ENCODE measurements around the gene DSCAML1. TPM values are rescaled to one million over a fixed set of nuclear protein-coding genes. Genes with fewer than 3 reads are reported as not detected.

Gene DSCAML1
- total RNA-seq, 1 donor from 2014 or later, result 0.02 TPM

GRCh38 chr11:117676501-117676900, 120.5 kb downstream of the DSCAML1 start:
- Mint-ChIP-seq H3K4me3 (no peak overlapping the region), H3K9me3 (no peaks in the 10 kb centered on the region), H3K36me3 (ENCODE audit: low read depth) (no peaks in the 10 kb centered on the region), H3K27ac (no peak overlapping the region), H3K4me1 (no peaks in the 10 kb centered on the region), H3K27me3 (peaks cover 2% of the 10 kb centered on the region)
- no peak for DNase-seq
- intact Hi-C loops (cut with micrococcal nuclease), result no loop called here

- intact Hi-C loops (cut with micrococcal nuclease), result no loop called here
- no peak overlapping the region for H3K4me3 Mint-ChIP-seq
- no peaks in the 10 kb centered on the region for H3K36me3 Mint-ChIP-seq (ENCODE audit: low read depth)
- peaks cover 2% of the 10 kb centered on the region for H3K27me3 Mint-ChIP-seq
- H3K9me3 Mint-ChIP-seq, result no peaks in the 10 kb centered on the region
- DNase-seq, result no peak
- no peaks in the 10 kb centered on the region for H3K4me1 Mint-ChIP-seq
- no peak overlapping the region for H3K27ac Mint-ChIP-seq
Measured at GRCh38 chr11:117673602-117674001, 123.4 kb downstream of the DSCAML1 start.

- intact Hi-C loops (cut with micrococcal nuclease), result no loop called here
- no peaks in the 10 kb centered on the region for H3K4me1 Mint-ChIP-seq
- no peaks in the 10 kb centered on the region for H3K27me3 Mint-ChIP-seq
- H3K36me3 Mint-ChIP-seq (ENCODE audit: low read depth), result no peaks in the 10 kb centered on the region
- H3K9me3 Mint-ChIP-seq, result no peaks in the 10 kb centered on the region
- H3K4me3 Mint-ChIP-seq, result no peak overlapping the region
- no peak overlapping the region for H3K27ac Mint-ChIP-seq
- no peak for DNase-seq
Measured at GRCh38 chr11:117671370-117671769, 125.6 kb downstream of the DSCAML1 start.

GRCh38 chr11:117670924-117671323, 126.1 kb downstream of the DSCAML1 start:
- Mint-ChIP-seq H3K27me3 (no peaks in the 10 kb centered on the region), H3K36me3 (ENCODE audit: low read depth) (no peaks in the 10 kb centered on the region), H3K9me3 (no peaks in the 10 kb centered on the region), H3K4me1 (no peaks in the 10 kb centered on the region), H3K4me3 (no peak overlapping the region), H3K27ac (no peak overlapping the region)
- intact Hi-C loops (cut with micrococcal nuclease), result no loop called here
- DNase-seq, result no peak

- no peaks in the 10 kb centered on the region for H3K27me3 Mint-ChIP-seq
- no peak overlapping the region for H3K4me3 Mint-ChIP-seq
Measured at GRCh38 chr11:117670443-117670842, 126.6 kb downstream of the DSCAML1 start.

GRCh38 chr11:117669616-117670015, 127.4 kb downstream of the DSCAML1 start:
- H3K36me3 Mint-ChIP-seq (ENCODE audit: low read depth), result no peaks in the 10 kb centered on the region
- no peaks in the 10 kb centered on the region for H3K27me3 Mint-ChIP-seq
- intact Hi-C loops (cut with micrococcal nuclease), result no loop called here
- no peak overlapping the region for H3K27ac Mint-ChIP-seq
- no peak overlapping the region for H3K4me3 Mint-ChIP-seq
- no peak for DNase-seq
- H3K4me1 Mint-ChIP-seq, result no peaks in the 10 kb centered on the region
- H3K9me3 Mint-ChIP-seq, result no peaks in the 10 kb centered on the region

More at GRCh38 chr11:117670443-117670842, 126.6 kb downstream of the DSCAML1 start:
- H3K36me3 Mint-ChIP-seq (ENCODE audit: low read depth), result no peaks in the 10 kb centered on the region
- intact Hi-C loops (cut with micrococcal nuclease), result no loop called here
- no peaks in the 10 kb centered on the region for H3K9me3 Mint-ChIP-seq
- no peaks in the 10 kb centered on the region for H3K4me1 Mint-ChIP-seq
- no peak overlapping the region for H3K27ac Mint-ChIP-seq
- DNase-seq, result no peak

- H3K36me3 Mint-ChIP-seq (ENCODE audit: low read depth), result no peaks in the 10 kb centered on the region
- H3K9me3 Mint-ChIP-seq, result no peaks in the 10 kb centered on the region
- intact Hi-C loops (cut with micrococcal nuclease), result no loop called here
- no peaks in the 10 kb centered on the region for H3K27me3 Mint-ChIP-seq
- DNase-seq, result no peak
- H3K27ac Mint-ChIP-seq, result no peak overlapping the region
- H3K4me3 Mint-ChIP-seq, result no peak overlapping the region
- no peaks in the 10 kb centered on the region for H3K4me1 Mint-ChIP-seq
Measured at GRCh38 chr11:117669062-117669461, 128.0 kb downstream of the DSCAML1 start.

GRCh38 chr11:117668321-117668751, 128.7 kb downstream of the DSCAML1 start:
- Mint-ChIP-seq H3K4me3 (no peak overlapping the region), H3K27ac (no peak overlapping the region), H3K9me3 (no peaks in the 10 kb centered on the region), H3K4me1 (no peaks in the 10 kb centered on the region), H3K36me3 (ENCODE audit: low read depth) (no peaks in the 10 kb centered on the region), H3K27me3 (no peaks in the 10 kb centered on the region)
- intact Hi-C loops (cut with micrococcal nuclease), result no loop called here
- no peak for DNase-seq

GRCh38 chr11:117664897-117665296, 132.1 kb downstream of the DSCAML1 start:
- DNase-seq, result no peak
- Mint-ChIP-seq H3K27me3 (peaks cover 1% of the 10 kb centered on the region), H3K36me3 (ENCODE audit: low read depth) (no peaks in the 10 kb centered on the region), H3K4me3 (no peak overlapping the region), H3K27ac (no peak overlapping the region), H3K4me1 (no peaks in the 10 kb centered on the region), H3K9me3 (no peaks in the 10 kb centered on the region)
- intact Hi-C loops (cut with micrococcal nuclease), result no loop called here

GRCh38 chr11:117663821-117664220, 133.2 kb downstream of the DSCAML1 start:
- no peak for DNase-seq
- H3K4me1 Mint-ChIP-seq, result no peaks in the 10 kb centered on the region
- no peak overlapping the region for H3K27ac Mint-ChIP-seq
- H3K4me3 Mint-ChIP-seq, result no peak overlapping the region
- intact Hi-C loops (cut with micrococcal nuclease), result no loop called here
- H3K36me3 Mint-ChIP-seq (ENCODE audit: low read depth), result no peaks in the 10 kb centered on the region
- peaks cover 2% of the 10 kb centered on the region for H3K27me3 Mint-ChIP-seq
- H3K9me3 Mint-ChIP-seq, result no peaks in the 10 kb centered on the region

GRCh38 chr11:117663414-117663813, 133.6 kb downstream of the DSCAML1 start:
- no peaks in the 10 kb centered on the region for H3K4me1 Mint-ChIP-seq
- DNase-seq, result no peak
- no peaks in the 10 kb centered on the region for H3K9me3 Mint-ChIP-seq
- intact Hi-C loops (cut with micrococcal nuclease), result no loop called here
- H3K4me3 Mint-ChIP-seq, result no peak overlapping the region
- H3K27me3 Mint-ChIP-seq, result peaks cover 2% of the 10 kb centered on the region
- no peak overlapping the region for H3K27ac Mint-ChIP-seq
- H3K36me3 Mint-ChIP-seq (ENCODE audit: low read depth), result no peaks in the 10 kb centered on the region

- no peak for DNase-seq
- H3K4me3 Mint-ChIP-seq, result no peak overlapping the region
- peaks cover 2% of the 10 kb centered on the region for H3K27me3 Mint-ChIP-seq
- no peaks in the 10 kb centered on the region for H3K36me3 Mint-ChIP-seq (ENCODE audit: low read depth)
- intact Hi-C loops (cut with micrococcal nuclease), result no loop called here
- H3K4me1 Mint-ChIP-seq, result no peaks in the 10 kb centered on the region
- H3K27ac Mint-ChIP-seq, result no peak overlapping the region
- no peaks in the 10 kb centered on the region for H3K9me3 Mint-ChIP-seq
Measured at GRCh38 chr11:117662671-117663269, 134.2 kb downstream of the DSCAML1 start.

GRCh38 chr11:117662255-117662654, 134.8 kb downstream of the DSCAML1 start:
- no peak for DNase-seq
- no peaks in the 10 kb centered on the region for H3K4me1 Mint-ChIP-seq
- peaks cover 2% of the 10 kb centered on the region for H3K27me3 Mint-ChIP-seq
- H3K27ac Mint-ChIP-seq, result no peak overlapping the region
- intact Hi-C loops (cut with micrococcal nuclease), result no loop called here
- H3K9me3 Mint-ChIP-seq, result no peaks in the 10 kb centered on the region
- H3K4me3 Mint-ChIP-seq, result no peak overlapping the region
- no peaks in the 10 kb centered on the region for H3K36me3 Mint-ChIP-seq (ENCODE audit: low read depth)

- no peaks in the 10 kb centered on the region for H3K9me3 Mint-ChIP-seq
- H3K27me3 Mint-ChIP-seq, result peaks cover 2% of the 10 kb centered on the region
- H3K4me1 Mint-ChIP-seq, result no peaks in the 10 kb centered on the region
- H3K27ac Mint-ChIP-seq, result no peak overlapping the region
- no peak for DNase-seq
- no peak overlapping the region for H3K4me3 Mint-ChIP-seq
- intact Hi-C loops (cut with micrococcal nuclease), result no loop called here
- H3K36me3 Mint-ChIP-seq (ENCODE audit: low read depth), result no peaks in the 10 kb centered on the region
Measured at GRCh38 chr11:117658809-117659208, 138.2 kb downstream of the DSCAML1 start.

GRCh38 chr11:117657794-117658193, 139.2 kb downstream of the DSCAML1 start:
- H3K9me3 Mint-ChIP-seq, result no peaks in the 10 kb centered on the region
- no peaks in the 10 kb centered on the region for H3K4me1 Mint-ChIP-seq
- H3K4me3 Mint-ChIP-seq, result no peak overlapping the region
- no peaks in the 10 kb centered on the region for H3K36me3 Mint-ChIP-seq (ENCODE audit: low read depth)
- H3K27me3 Mint-ChIP-seq, result peaks cover 2% of the 10 kb centered on the region
- no peak for DNase-seq
- H3K27ac Mint-ChIP-seq, result no peak overlapping the region
- intact Hi-C loops (cut with micrococcal nuclease), result no loop called here

Data from activated CD4-positive, alpha-beta T cell treated with anti-CD3 and anti-CD28 coated beads, Interleukin-2, amount 10 ng/mL, durations not matched to agents 24 days and 14 days (primary cell).